ENCODE data around the gene MYEOV.

MYEOV gene

GRCh38 chr11:69307871-69308431, 14.0 kb downstream of the MYEOV start:
- Histone ChIP-seq H3K27ac (ENCODE audit: low read depth in 2 of 2, low read length in 2 of 2) (no peak overlapping the region), H3K4me3 (ENCODE audit: low read length in 2 of 2) (no peak overlapping the region), H3K9me3 (ENCODE audit: control insufficient read depth in 2 of 2, low read length in 2 of 2) (no peaks in the 10 kb centered on the region), H3K9ac (ENCODE audit: low read depth in 1 of 2, low read length in 2 of 2) (no peak overlapping the region), H3K27me3 (ENCODE audit: control insufficient read depth in 2 of 2, insufficient read depth in 2 of 2, low read length in 2 of 2) (no peaks in the 10 kb centered on the region), H3K4me1 (ENCODE audit: control insufficient read depth in 2 of 2, insufficient read depth in 2 of 2, low read length in 2 of 2) (peaks cover 3 to 13% of the 10 kb centered on the region in 2 donors), H3K36me3 (ENCODE audit: control insufficient read depth in 2 of 2, insufficient read depth in 2 of 2, low read length in 2 of 2) (no peaks in the 10 kb centered on the region)

GRCh38 chr11:69308491-69308911, 14.5 kb downstream of the MYEOV start:
- Histone ChIP-seq H3K27me3 (ENCODE audit: control insufficient read depth in 2 of 2, insufficient read depth in 2 of 2, low read length in 2 of 2) (no peaks in the 10 kb centered on the region), H3K4me3 (ENCODE audit: low read length in 2 of 2) (no peak overlapping the region), H3K9me3 (ENCODE audit: control insufficient read depth in 2 of 2, low read length in 2 of 2) (no peaks in the 10 kb centered on the region), H3K9ac (ENCODE audit: low read depth in 1 of 2, low read length in 2 of 2) (no peak overlapping the region), H3K27ac (ENCODE audit: low read depth in 2 of 2, low read length in 2 of 2) (no peak overlapping the region), H3K4me1 (ENCODE audit: control insufficient read depth in 2 of 2, insufficient read depth in 2 of 2, low read length in 2 of 2) (peaks cover 3 to 13% of the 10 kb centered on the region in 2 donors), H3K36me3 (ENCODE audit: control insufficient read depth in 2 of 2, insufficient read depth in 2 of 2, low read length in 2 of 2) (no peaks in the 10 kb centered on the region)

GRCh38 chr11:69308936-69309615, 15.1 kb downstream of the MYEOV start:
- no peaks in the 10 kb centered on the region for H3K9me3 ChIP-seq (ENCODE audit: control insufficient read depth in 2 of 2, low read length in 2 of 2)
- peaks cover 3 to 13% of the 10 kb centered on the region in 2 donors for H3K4me1 ChIP-seq (ENCODE audit: control insufficient read depth in 2 of 2, insufficient read depth in 2 of 2, low read length in 2 of 2)
- H3K4me3 ChIP-seq (ENCODE audit: low read length in 2 of 2) = no peak overlapping the region
- H3K9ac ChIP-seq (ENCODE audit: low read depth in 1 of 2, low read length in 2 of 2) = no peak overlapping the region
- no peak overlapping the region for H3K27ac ChIP-seq (ENCODE audit: low read depth in 2 of 2, low read length in 2 of 2)
- H3K36me3 ChIP-seq (ENCODE audit: control insufficient read depth in 2 of 2, insufficient read depth in 2 of 2, low read length in 2 of 2) = no peaks in the 10 kb centered on the region
- no peaks in the 10 kb centered on the region for H3K27me3 ChIP-seq (ENCODE audit: control insufficient read depth in 2 of 2, insufficient read depth in 2 of 2, low read length in 2 of 2)

- no peak overlapping the region for H3K9ac ChIP-seq (ENCODE audit: low read depth in 1 of 2, low read length in 2 of 2)
- no peaks in the 10 kb centered on the region for H3K27me3 ChIP-seq (ENCODE audit: control insufficient read depth in 2 of 2, insufficient read depth in 2 of 2, low read length in 2 of 2)
- no peak overlapping the region for H3K4me3 ChIP-seq (ENCODE audit: low read length in 2 of 2)
- H3K4me1 ChIP-seq (ENCODE audit: control insufficient read depth in 2 of 2, insufficient read depth in 2 of 2, low read length in 2 of 2) = peaks cover 3 to 13% of the 10 kb centered on the region in 2 donors
- no peaks in the 10 kb centered on the region for H3K9me3 ChIP-seq (ENCODE audit: control insufficient read depth in 2 of 2, low read length in 2 of 2)
- no peak overlapping the region for H3K27ac ChIP-seq (ENCODE audit: low read depth in 2 of 2, low read length in 2 of 2)
- no peaks in the 10 kb centered on the region for H3K36me3 ChIP-seq (ENCODE audit: control insufficient read depth in 2 of 2, insufficient read depth in 2 of 2, low read length in 2 of 2)
These were observed 15.8 kb downstream of the MYEOV start for GRCh38 chr11:69309631-69310280.

- no peaks in the 10 kb centered on the region for H3K9me3 ChIP-seq (ENCODE audit: control insufficient read depth in 2 of 2, low read length in 2 of 2)
- no peaks in the 10 kb centered on the region for H3K36me3 ChIP-seq (ENCODE audit: control insufficient read depth in 2 of 2, insufficient read depth in 2 of 2, low read length in 2 of 2)
- no peak overlapping the region for H3K4me3 ChIP-seq (ENCODE audit: low read length in 2 of 2)
- peaks cover 3 to 13% of the 10 kb centered on the region in 2 donors for H3K4me1 ChIP-seq (ENCODE audit: control insufficient read depth in 2 of 2, insufficient read depth in 2 of 2, low read length in 2 of 2)
- H3K27me3 ChIP-seq (ENCODE audit: control insufficient read depth in 2 of 2, insufficient read depth in 2 of 2, low read length in 2 of 2) = no peaks in the 10 kb centered on the region
- H3K27ac ChIP-seq (ENCODE audit: low read depth in 2 of 2, low read length in 2 of 2) = no peak overlapping the region
- H3K9ac ChIP-seq (ENCODE audit: low read depth in 1 of 2, low read length in 2 of 2) = no peak overlapping the region
These were observed 16.4 kb downstream of the MYEOV start for GRCh38 chr11:69310351-69310750.

GRCh38 chr11:69310934-69311766, 17.2 kb downstream of the MYEOV start:
- Histone ChIP-seq H3K9ac (ENCODE audit: low read depth in 1 of 2, low read length in 2 of 2) (no peak overlapping the region), H3K9me3 (ENCODE audit: control insufficient read depth in 2 of 2, low read length in 2 of 2) (no peaks in the 10 kb centered on the region), H3K27ac (ENCODE audit: low read depth in 2 of 2, low read length in 2 of 2) (no peak overlapping the region), H3K27me3 (ENCODE audit: control insufficient read depth in 2 of 2, insufficient read depth in 2 of 2, low read length in 2 of 2) (no peaks in the 10 kb centered on the region), H3K4me1 (ENCODE audit: control insufficient read depth in 2 of 2, insufficient read depth in 2 of 2, low read length in 2 of 2) (peaks cover 3 to 13% of the 10 kb centered on the region in 2 donors), H3K4me3 (ENCODE audit: low read length in 2 of 2) (no peak overlapping the region), H3K36me3 (ENCODE audit: control insufficient read depth in 2 of 2, insufficient read depth in 2 of 2, low read length in 2 of 2) (no peaks in the 10 kb centered on the region)

GRCh38 chr11:69311767-69312385, 17.9 kb downstream of the MYEOV start:
- Histone ChIP-seq H3K9me3 (ENCODE audit: control insufficient read depth in 2 of 2, low read length in 2 of 2) (no peaks in the 10 kb centered on the region), H3K4me1 (ENCODE audit: control insufficient read depth in 2 of 2, insufficient read depth in 2 of 2, low read length in 2 of 2) (peaks cover 3 to 13% of the 10 kb centered on the region in 2 donors), H3K27me3 (ENCODE audit: control insufficient read depth in 2 of 2, insufficient read depth in 2 of 2, low read length in 2 of 2) (no peaks in the 10 kb centered on the region), H3K4me3 (ENCODE audit: low read length in 2 of 2) (no peak overlapping the region), H3K36me3 (ENCODE audit: control insufficient read depth in 2 of 2, insufficient read depth in 2 of 2, low read length in 2 of 2) (no peaks in the 10 kb centered on the region), H3K9ac (ENCODE audit: low read depth in 1 of 2, low read length in 2 of 2) (peak overlapping the region in 1 of 2 donors; percentile 19), H3K27ac (ENCODE audit: low read depth in 2 of 2, low read length in 2 of 2) (no peak overlapping the region)

GRCh38 chr11:69312453-69313404, 18.8 kb downstream of the MYEOV start:
- Histone ChIP-seq H3K27ac (ENCODE audit: low read depth in 2 of 2, low read length in 2 of 2) (no peak overlapping the region), H3K4me3 (ENCODE audit: low read length in 2 of 2) (no peak overlapping the region), H3K9ac (ENCODE audit: low read depth in 1 of 2, low read length in 2 of 2) (no peak overlapping the region), H3K4me1 (ENCODE audit: control insufficient read depth in 2 of 2, insufficient read depth in 2 of 2, low read length in 2 of 2) (peaks cover 3 to 12% of the 10 kb centered on the region in 2 donors), H3K9me3 (ENCODE audit: control insufficient read depth in 2 of 2, low read length in 2 of 2) (no peaks in the 10 kb centered on the region), H3K27me3 (ENCODE audit: control insufficient read depth in 2 of 2, insufficient read depth in 2 of 2, low read length in 2 of 2) (no peaks in the 10 kb centered on the region), H3K36me3 (ENCODE audit: control insufficient read depth in 2 of 2, insufficient read depth in 2 of 2, low read length in 2 of 2) (no peaks in the 10 kb centered on the region)

- Histone ChIP-seq H3K36me3 (ENCODE audit: control insufficient read depth in 2 of 2, insufficient read depth in 2 of 2, low read length in 2 of 2) (no peaks in the 10 kb centered on the region), H3K4me1 (ENCODE audit: control insufficient read depth in 2 of 2, insufficient read depth in 2 of 2, low read length in 2 of 2) (peaks cover 0 to 10% of the 10 kb centered on the region in 2 donors), H3K4me3 (ENCODE audit: low read length in 2 of 2) (no peak overlapping the region), H3K9ac (ENCODE audit: low read depth in 1 of 2, low read length in 2 of 2) (no peak overlapping the region), H3K27me3 (ENCODE audit: control insufficient read depth in 2 of 2, insufficient read depth in 2 of 2, low read length in 2 of 2) (no peaks in the 10 kb centered on the region), H3K27ac (ENCODE audit: low read depth in 2 of 2, low read length in 2 of 2) (no peak overlapping the region), H3K9me3 (ENCODE audit: control insufficient read depth in 2 of 2, low read length in 2 of 2) (no peaks in the 10 kb centered on the region)
These were observed 20.0 kb downstream of the MYEOV start for GRCh38 chr11:69313992-69314391.

All from mucosa of rectum (tissue), 2 donors.